ENCODE measurements around the gene BAIAP2L1. TPM values are rescaled to one million over a fixed set of nuclear protein-coding genes. Genes with fewer than 3 reads are reported as not detected.
A peak's percentile ranks its signal among the peaks of the same experiment; 100 is the strongest.

Gene BAIAP2L1
- total RNA-seq, 4 donors from 2014 or later, result 39.8 to 59.8 (median 53.3) TPM

GRCh38 chr7:98291717-98292116 is 109.2 kb downstream of the BAIAP2L1 start:
- H3K4me1 ChIP-seq, result peaks cover 15 to 33% (median 16%) of the 10 kb centered on the region in 4 donors
- H3K27me3 ChIP-seq, result no peaks in the 10 kb centered on the region
- H3K27ac ChIP-seq, result no peak overlapping the region
- in situ Hi-C loops (cut with MboI; ENCODE audit: low pct_ligation_motif_present in 1 of 4, low pct_unique_long_range_greater_than_20kb in 1 of 4, low sequenced_read_pairs in 3 of 4), result loop anchor here in 3 of 4 donors (10.0 to 25.0 kb wide), 2 partner anchors 113 to 121 kb away; partner anchors contain the start of gene BAIAP2L1 (in 3 of the 3)
- no peak for DNase-seq
- peaks cover 0 to 28% (median 10%) of the 10 kb centered on the region in 4 donors for H3K36me3 ChIP-seq
- 80% methylated on average over 7 of the region's 7 CpGs; no CpG with 5 or more reads in 1 of the 2 donors for whole genome bisulfite sequencing, 2 donors (ENCODE audit: low coverage in 1 of 2)
- no peak overlapping the region for H3K4me3 ChIP-seq
- no peaks in the 10 kb centered on the region for H3K9me3 ChIP-seq
- TF ChIP-seq EP300 (IDR thresholded peaks at IDR 0.05; ENCODE audit: low read depth), result no peak
- TF ChIP-seq POLR2AphosphoS5 (IDR thresholded peaks at IDR 0.05), result no peak
- TF ChIP-seq POLR2A (IDR thresholded peaks at IDR 0.05), result no peak
- TF ChIP-seq CTCF (IDR thresholded peaks at IDR 0.05), result no peak
- intact Hi-C loops (cut with DNase I; ENCODE audit: low total_unique reads), result no loop called here

DNA sequence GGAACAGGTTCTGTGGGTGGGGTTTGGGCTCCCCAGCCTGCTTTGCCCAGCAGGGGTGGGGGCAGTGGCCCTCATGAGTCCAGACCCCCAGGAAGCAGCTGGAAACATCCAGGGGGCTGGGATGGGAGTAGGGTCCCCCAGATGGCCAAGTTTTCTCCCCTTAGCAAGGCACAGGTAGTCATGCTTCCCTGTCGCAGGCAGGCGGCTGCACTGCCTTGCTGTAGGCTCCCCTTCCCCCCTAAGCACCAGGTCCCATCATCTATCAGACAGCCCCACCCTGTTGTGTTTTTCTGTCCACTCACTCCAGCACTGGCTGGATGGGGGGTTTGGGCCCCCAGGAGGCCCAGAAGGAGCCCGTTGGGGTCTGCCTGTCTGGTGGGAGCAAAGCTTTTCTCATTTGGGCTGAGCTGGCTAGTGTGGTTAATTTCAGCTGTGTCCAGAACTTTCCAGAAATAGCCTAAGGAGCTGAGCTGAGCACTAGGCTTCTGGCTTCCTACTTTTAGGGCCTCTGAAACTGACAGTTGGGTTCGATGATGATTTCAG is 111.5 kb downstream of the BAIAP2L1 start:
- Histone ChIP-seq H3K9me3 (no peaks in the 10 kb centered on the region), H3K27ac (no peak overlapping the region), H3K27me3 (no peaks in the 10 kb centered on the region), H3K4me3 (no peak overlapping the region), H3K36me3 (peaks cover 0 to 27% (median 10%) of the 10 kb centered on the region in 4 donors), H3K4me1 (peaks cover 38 to 51% (median 40%) of the 10 kb centered on the region in 4 donors)
- TF ChIP-seq POLR2AphosphoS5 (IDR thresholded peaks at IDR 0.05), result no peak
- no peak for TF ChIP-seq POLR2A (IDR thresholded peaks at IDR 0.05)
- TF ChIP-seq CTCF (IDR thresholded peaks at IDR 0.05), result no peak
- no peak for TF ChIP-seq EP300 (IDR thresholded peaks at IDR 0.05; ENCODE audit: low read depth)
- intact Hi-C loops (cut with DNase I; ENCODE audit: low total_unique reads), result no loop called here
- DNase-seq, result no peak
- in situ Hi-C loops (cut with MboI; ENCODE audit: low pct_ligation_motif_present in 1 of 4, low pct_unique_long_range_greater_than_20kb in 1 of 4, low sequenced_read_pairs in 3 of 4), result loop anchor here in 2 of 4 donors (25.0 kb wide), 1 partner anchor 123 kb away; the partner anchor contains the start of gene BAIAP2L1 (in 2 of the 2)
- WGBS, 2 donors (ENCODE audit: low coverage in 1 of 2), result 85% methylated on average over 4 of the region's 4 CpGs; no CpG with 5 or more reads in 1 of the 2 donors

- in situ Hi-C loops (cut with MboI; ENCODE audit: low pct_ligation_motif_present in 1 of 4, low pct_unique_long_range_greater_than_20kb in 1 of 4, low sequenced_read_pairs in 3 of 4), result loop anchor here in 2 of 4 donors (25.0 kb wide), 1 partner anchor 124 kb away; the partner anchor contains the start of gene BAIAP2L1 (in 2 of the 2)
- H3K4me3 ChIP-seq, result no peak overlapping the region
- H3K27ac ChIP-seq, result peak overlapping the region; percentile 6 to 96 (median 26)
- intact Hi-C loops (cut with DNase I; ENCODE audit: low total_unique reads), result no loop called here
- H3K4me1 ChIP-seq, result peaks cover 48 to 63% (median 51%) of the 10 kb centered on the region in 4 donors
- H3K27me3 ChIP-seq, result no peaks in the 10 kb centered on the region
- peaks cover 0 to 15% (median 7%) of the 10 kb centered on the region in 4 donors for H3K36me3 ChIP-seq
- DNase-seq, result no peak
- TF ChIP-seq CTCF (IDR thresholded peaks at IDR 0.05), result no peak
- TF ChIP-seq EP300 (IDR thresholded peaks at IDR 0.05; ENCODE audit: low read depth), result no peak
- WGBS, 2 donors (ENCODE audit: low coverage in 1 of 2), result 68% methylated on average over 12 of the region's 12 CpGs; no CpG with 5 or more reads in 1 of the 2 donors
- no peaks in the 10 kb centered on the region for H3K9me3 ChIP-seq
These were observed 112.6 kb downstream of the BAIAP2L1 start for GRCh38 chr7:98288064-98288823.

- in situ Hi-C loops (cut with MboI; ENCODE audit: low pct_ligation_motif_present in 1 of 4, low pct_unique_long_range_greater_than_20kb in 1 of 4, low sequenced_read_pairs in 3 of 4), result loop anchor here in 2 of 4 donors (25.0 kb wide), 1 partner anchor 125 kb away; the partner anchor contains the start of gene BAIAP2L1 (in 2 of the 2)
- Histone ChIP-seq H3K4me1 (peaks cover 48 to 70% (median 58%) of the 10 kb centered on the region in 4 donors), H3K27ac (peak overlapping the region; percentile 23 to 97 (median 62)), H3K27me3 (no peaks in the 10 kb centered on the region), H3K4me3 (no peak overlapping the region), H3K36me3 (peaks cover 0 to 11% (median 4%) of the 10 kb centered on the region in 4 donors), H3K9me3 (no peaks in the 10 kb centered on the region)
- TF ChIP-seq POLR2AphosphoS5 (IDR thresholded peaks at IDR 0.05) (no peak), CTCF (IDR thresholded peaks at IDR 0.05) (no peak), POLR2A (IDR thresholded peaks at IDR 0.05) (no peak), EP300 (IDR thresholded peaks at IDR 0.05; ENCODE audit: low read depth) (no peak)
- intact Hi-C loops (cut with DNase I; ENCODE audit: low total_unique reads), result no loop called here
- 47% methylated on average over 9 of the region's 14 CpGs; no CpG with 5 or more reads in 1 of the 2 donors for WGBS, 2 donors (ENCODE audit: low coverage in 1 of 2)
- DNase-seq, result peak; percentile 82
These were observed 113.4 kb downstream of the BAIAP2L1 start for GRCh38 chr7:98287486-98287959.

Data from transverse colon (tissue), 4 donors.